ENCODE data around the gene NODAL.

The NODAL gene

DNA sequence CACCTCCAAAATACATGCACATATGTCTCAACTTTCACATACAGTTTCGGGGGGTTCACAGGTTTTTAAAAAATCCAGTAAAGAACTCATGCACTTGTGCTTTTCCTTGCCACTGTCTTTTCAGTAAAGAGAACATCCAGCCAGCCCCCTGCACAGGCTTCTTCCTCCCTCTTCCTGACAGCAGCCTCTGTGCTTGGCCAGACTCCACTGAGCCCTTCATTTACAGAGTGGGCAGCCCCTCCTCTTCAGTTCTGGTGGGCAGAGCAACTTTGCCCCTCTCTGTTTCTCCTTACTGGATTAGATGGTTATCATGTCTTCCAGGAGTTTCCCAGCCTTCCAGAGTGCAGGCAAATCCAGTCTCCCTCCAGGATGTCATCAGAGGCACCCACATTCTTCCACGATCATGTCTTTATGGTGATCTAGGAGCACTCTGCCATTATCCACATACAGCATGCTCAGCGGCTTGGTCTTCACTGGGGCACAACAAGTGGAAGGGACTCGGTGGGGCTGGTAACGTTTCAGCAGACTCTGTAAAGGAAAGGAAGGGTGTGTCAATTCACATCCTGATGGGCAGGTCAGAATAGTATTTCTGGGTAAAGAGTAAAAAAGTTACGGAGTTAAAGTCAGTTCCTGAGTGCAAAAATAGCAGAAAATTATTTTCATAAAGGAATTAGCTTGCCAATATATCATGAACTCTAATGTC lies 8.8 kb downstream of the NODAL start:
- DNase-seq: no peak

DNA sequence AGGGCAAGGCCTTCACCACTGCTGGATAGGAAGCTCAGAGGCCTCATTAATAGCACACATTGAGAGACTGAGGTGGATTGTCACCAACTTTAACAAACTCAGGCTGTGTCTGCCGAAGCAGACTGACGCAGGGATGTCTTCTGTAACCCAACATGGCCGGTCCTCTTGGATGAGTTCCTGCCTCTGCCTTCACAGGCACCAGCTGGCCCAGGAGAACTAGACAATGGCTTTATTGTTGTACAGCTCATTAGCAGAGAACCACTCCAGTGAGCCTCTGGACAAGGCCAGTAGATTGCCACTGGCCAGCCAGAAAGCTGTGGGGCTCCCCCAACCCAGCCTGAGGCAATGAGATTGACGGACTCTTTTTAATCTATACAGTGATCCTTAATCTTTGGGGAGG lies 9.4 kb downstream of the NODAL start:
- DNase-seq: no peak

- DNase-seq: no peak
Observed at GRCh38 chr10:70430493-70431445, 10.7 kb downstream of the NODAL start.

DNA sequence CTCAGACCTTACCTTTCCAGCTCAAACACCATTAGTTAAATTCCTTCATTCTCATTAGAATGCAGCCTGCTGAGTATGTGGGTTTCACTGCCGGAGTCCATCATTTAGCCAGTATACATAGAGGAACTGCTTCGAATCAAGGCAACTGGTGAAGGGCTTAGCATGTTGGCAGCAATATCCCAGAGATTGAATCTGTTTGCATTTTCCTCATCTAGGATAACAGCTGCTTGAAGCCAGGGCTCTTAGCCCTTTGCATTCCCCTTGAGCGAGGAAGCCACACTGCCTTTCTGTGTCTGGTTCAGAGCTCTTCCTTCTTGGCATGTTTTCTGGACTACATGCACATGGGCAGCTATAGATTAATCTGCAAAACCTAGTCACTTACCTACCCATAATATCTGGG lies 14.7 kb downstream of the NODAL start:
- DNase-seq: no peak

GRCh38 chr10:70425096-70425495 lies 16.4 kb downstream of the NODAL start:
- DNase-seq: no peak

GRCh38 chr10:70424320-70424719 lies 17.2 kb downstream of the NODAL start:
- no peak for DNase-seq

- DNase-seq: no peak
Observed at GRCh38 chr10:70418713-70419112, 22.8 kb downstream of the NODAL start.

GRCh38 chr10:70418229-70418628 lies 23.3 kb downstream of the NODAL start:
- DNase-seq: no peak

- no peak for DNase-seq
Observed at GRCh38 chr10:70417568-70417967, 23.9 kb downstream of the NODAL start.

DNA sequence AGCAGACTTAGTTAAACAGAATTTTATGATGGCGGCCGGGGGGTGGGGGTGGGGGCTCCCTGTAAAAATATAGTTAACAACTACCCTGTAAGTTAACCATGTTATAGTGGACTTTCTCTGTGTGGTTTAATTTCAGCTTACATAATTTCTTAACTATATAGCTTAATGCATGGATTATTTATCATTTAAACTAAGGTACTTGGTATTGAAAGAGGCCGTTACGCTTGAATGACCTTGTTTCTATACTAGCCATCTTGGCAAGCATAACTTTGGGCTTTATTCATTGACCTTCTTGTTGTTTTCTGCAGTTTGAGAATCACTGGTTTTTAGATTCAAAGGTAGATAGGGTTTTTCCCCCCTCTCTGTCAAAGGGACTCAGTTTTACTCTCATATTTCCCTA lies 29.1 kb downstream of the NODAL start:
- DNase-seq: no peak

DNA sequence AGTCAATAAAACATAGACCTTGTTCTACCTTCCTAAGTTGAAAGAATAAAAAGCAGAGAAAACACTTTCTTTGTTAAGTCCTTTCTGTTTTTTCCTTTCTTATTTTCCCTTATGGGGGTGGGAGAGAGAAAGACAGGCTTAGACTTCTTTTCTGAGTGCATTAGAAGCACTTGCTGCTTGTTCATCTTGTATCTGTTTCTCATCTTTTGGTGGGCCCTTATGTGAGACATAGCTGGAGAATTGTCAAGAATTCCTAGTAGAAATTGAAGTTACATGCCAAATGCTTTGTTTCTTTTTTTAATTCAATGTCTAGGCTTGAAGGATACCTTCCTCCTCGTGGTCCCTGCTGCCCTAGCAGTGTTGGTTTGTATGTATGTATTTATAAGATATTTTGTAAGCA lies 30.9 kb downstream of the NODAL start:
- DNase-seq: no peak

GRCh38 chr10:70409772-70410171 lies 31.7 kb downstream of the NODAL start:
- DNase-seq: no peak

DNA sequence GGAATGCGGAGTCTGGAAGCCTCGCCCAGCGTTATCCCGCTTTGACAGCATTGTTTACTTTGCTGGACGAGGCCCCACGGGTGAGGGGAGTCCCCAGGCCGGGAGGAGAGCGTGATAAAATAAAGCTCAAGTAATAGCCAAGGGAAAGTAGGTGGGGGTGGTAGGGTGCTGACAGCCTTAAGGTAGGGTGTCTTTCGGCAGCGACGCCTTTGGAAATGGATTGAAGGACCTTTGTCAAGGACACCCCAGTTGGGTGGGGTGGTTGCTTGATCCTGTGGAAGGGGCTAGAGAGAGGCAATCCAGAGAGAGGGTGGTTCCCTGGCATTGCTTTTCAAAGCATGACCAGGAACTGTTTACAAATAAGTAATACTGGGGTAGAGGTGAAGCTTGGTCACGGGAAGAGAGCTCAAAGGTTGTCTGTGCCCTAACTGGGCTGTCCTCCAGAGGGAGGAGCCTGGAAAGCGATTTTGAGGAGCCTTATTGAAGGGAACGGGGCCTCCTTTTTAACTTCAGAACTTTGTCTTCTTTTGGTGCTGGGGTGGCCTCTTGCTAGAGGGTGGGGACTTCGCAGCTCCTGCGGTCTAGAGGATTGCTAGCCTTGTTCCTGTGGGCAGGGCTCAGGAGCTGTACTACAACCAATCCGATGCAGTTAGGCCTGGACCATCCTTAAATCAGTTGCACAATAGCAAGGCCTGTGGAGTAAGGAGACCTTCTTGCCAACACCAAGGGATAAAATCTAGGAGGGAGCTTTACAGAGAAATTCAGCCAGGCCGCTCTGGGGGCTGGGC lies 36.2 kb downstream of the NODAL start:
- DNase-seq: no peak

DNA sequence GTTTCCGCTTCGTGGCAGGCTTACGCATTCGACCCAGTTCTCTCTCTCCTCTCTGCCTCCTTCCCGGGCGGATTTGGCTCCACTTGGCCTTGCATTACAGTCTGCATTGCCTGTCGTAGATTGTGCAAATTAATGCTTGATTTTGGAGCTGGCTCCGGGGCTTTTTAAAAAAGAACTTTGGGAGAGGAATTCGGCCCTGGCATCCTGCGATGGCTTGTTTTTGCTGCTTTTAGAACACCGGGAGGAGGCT lies 36.8 kb downstream of the NODAL start:
- no peak for DNase-seq

DNA sequence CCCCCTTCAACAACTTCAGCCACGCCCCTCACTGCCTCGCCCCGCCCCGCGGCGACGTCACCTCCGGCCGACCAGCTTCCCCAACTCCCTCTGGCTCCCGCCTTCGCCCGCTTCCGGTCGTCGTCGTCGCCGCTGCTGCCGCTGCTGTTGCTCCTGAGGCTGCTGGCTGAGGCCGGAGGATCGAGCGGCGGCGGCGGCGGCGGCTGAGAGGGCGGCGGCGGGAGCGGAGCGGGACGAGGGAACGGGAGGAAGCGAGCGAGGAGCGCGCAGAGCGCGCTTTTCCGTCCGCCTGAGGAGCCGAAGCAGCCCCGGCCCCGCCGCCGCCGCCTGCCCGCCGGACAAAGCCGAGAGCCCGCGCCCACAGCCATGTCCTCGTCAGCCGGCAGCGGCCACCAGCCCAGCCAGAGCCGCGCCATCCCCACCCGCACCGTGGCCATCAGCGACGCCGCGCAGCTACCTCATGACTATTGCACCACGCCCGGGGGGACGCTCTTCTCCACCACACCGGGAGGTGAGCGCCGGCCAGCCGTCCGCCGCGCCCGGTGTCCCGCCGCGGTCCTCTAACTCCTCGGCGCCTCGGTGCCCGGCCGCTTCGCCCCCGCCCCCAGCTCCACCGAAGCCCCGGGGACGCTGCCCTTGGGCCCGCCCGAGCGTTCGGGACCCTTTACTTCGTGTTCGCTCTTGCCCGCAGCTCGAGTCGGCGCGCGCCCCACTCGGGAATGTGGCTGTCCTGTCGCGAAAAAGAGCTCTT lies 37.3 kb downstream of the NODAL start, which contains the start of gene EIF4EBP2:
Gene EIF4EBP2 (plus strand): TSS at position 110 of the 751 bp plus-strand sequence. CDS start 257 bp downstream, at position 367.
- peak; percentile 93 for DNase-seq

DNA sequence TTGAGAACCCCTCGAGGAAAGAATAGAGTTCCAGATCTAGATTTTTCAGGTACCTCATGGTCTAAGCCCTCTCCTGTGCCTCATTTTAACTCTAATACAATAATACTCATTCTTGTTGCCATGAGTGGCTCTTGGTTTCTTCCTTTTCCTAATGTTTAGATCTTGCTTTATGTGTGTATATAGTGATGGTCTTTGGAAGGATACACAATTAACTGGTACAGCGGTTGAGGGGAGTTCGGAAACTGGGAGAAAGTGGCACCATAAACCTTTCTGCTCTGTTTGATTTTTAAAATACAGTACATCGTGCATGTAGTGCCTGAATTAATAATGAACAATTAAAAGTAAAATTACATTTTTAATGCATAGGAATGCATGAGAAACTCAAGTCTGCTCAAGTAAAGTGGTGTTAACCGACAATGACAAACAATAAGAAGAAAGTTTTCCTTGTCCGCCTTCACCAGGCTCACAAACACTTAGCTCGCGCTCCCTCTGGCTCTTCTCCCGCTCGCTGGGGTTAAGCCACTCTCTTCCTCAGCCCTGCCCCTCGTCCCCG lies 37.9 kb downstream of the NODAL start:
- DNase-seq: no peak

DNA sequence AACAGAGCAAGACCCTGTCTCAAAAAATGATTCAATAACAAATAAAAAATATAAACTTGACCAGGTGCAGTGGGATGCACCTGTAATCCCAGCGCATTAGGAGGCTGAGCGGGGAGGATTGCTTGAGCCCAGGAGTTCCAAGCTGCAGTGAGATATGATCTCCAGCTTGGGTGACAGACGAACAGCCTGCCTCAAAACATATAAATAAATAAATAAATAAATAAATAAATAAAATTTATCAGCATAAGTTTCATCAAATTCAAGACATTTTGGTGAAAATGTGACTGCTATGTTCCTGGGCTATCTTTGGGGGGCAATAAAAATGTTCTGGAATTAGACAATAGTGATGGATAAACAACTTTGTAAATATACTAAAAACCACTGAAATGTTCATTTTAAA lies 42.3 kb downstream of the NODAL start:
- no peak for DNase-seq

DNA sequence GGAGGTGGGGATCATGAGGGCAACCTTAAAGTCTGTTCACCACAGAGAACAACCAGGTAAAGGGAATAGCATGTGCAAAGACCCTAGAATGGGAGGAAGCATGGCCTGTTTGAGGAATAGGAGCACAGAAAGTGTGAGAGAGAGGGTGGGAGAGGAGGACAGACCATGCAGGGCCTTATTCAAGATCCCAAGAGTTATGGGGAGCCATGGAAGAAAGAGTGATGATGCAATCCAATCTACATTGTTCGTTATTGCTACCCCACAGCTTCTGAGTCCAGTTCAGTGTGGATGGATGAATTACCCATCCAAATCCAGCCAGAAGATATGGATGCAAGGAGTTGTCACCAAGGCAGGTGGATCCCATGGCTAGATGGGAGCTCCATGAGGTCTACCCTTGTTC lies 45.3 kb downstream of the NODAL start:
- DNase-seq: no peak

DNA sequence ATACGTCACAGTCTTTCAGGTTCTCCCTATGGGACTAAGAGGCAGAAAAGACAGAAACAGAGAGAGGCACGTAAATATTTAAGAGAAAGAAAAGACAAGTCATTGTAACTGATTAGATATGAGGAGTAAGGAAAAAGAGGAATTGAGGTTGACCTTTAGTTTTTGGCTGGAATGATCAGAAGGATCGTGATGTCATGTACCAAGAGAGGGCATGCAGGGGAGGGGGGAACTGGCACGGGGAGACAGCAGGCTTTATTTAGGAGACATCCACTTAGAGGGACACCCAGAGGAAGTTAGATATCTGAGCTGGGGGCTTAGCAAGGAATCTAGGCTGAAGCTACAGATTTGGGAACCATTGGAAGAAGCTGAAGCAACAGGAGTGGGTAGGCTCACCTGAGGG lies 49.8 kb downstream of the NODAL start:
- no peak for DNase-seq

All from NCI-H1436 (cell line).